Esophagus muscularis mucosa (tissue), 4 donors: ENCODE data around the gene ADGRB3. TPM values are rescaled to one million over a fixed set of nuclear protein-coding genes. Genes with fewer than 3 reads are reported as not detected.

Experiments
- DNase-seq: peaks from one replicate; pipeline ENCODE4 v3.0.0-alpha.2; 2017; ENCODE audit errors: extremely low spot score
- H3K27ac ChIP-seq, 4 donors: fragments of 200-600 bp; sonication (generic); replicated peaks in 1 of 4; 1 replicate in 3 of 4; 2 replicates in 1 of 4; pipeline ENCODE4 v1.5.1; 2016 to 2019; ENCODE audit warnings: mild to moderate bottlenecking in 1 of 4
- H3K27me3 ChIP-seq, 4 donors: fragments of 200-600 bp; sonication (generic); one replicate each; pipeline versions ENCODE4 v1.5.1 to v1.6.0; 2016 to 2019
- H3K36me3 ChIP-seq, 4 donors: fragments of 200-600 bp; sonication (generic); one replicate each; pipeline ENCODE4 v1.5.1; 2016 to 2019
- H3K4me1 ChIP-seq, 4 donors: fragments of 200-600 bp; sonication (generic); one replicate each; pipeline ENCODE4 v1.5.1; 2016 to 2019
- H3K4me3 ChIP-seq, 4 donors: fragments of 200-600 bp; sonication (generic); 1 replicate in 2 of 4; 2 replicates in 2 of 4; pipeline ENCODE4 v1.5.1; 2016 to 2019; ENCODE audit warnings: mild to moderate bottlenecking in 4 of 4, moderate library complexity in 1 of 4
- H3K9me3 ChIP-seq, 4 donors: fragments of 200-600 bp; sonication (generic); 1 replicate in 3 of 4; 2 replicates in 1 of 4; pipeline ENCODE4 v1.5.1; 2016 to 2019
- EP300 ChIP-seq: sonication (generic); formaldehyde crosslinking; IDR thresholded peaks from one replicate; pipeline ENCODE4 v1.6.1; 2017; ENCODE audit warnings: antibody characterized with exemption
- POLR2A ChIP-seq: fragments of 450-650 bp; IDR thresholded peaks from one replicate; pipeline ENCODE4 v1.6.1; 2017; ENCODE audit warnings: antibody characterized with exemption, moderate library complexity, mild to moderate bottlenecking, low read depth
- POLR2AphosphoS5 ChIP-seq, 2 donors: sonication (generic); formaldehyde crosslinking; IDR thresholded peaks; one replicate each; pipeline ENCODE4 v1.6.1; 2017; ENCODE audit warnings: antibody characterized with exemption in 2 of 2
- WGBS: methylation state at CpG from one replicate; pipeline ENCODE4 v1.1.5; 2018; 5-methylcytosine and 5-hydroxymethylcytosine counted together
- intact Hi-C: fragments of 100-400 bp; cut with DNase I; formaldehyde crosslinking; loops from one replicate; pipeline ENCODE4 v1.15.1; 2023
- total RNA-seq, 4 donors: library from RNA; depleted of rRNA; stranded (reverse); fragments of >200 nt; gene quantifications; one replicate each; pipeline versions ENCODE4 v1.1.0 to v1.2.1, GENCODE V29; 2016
- TF ChIP-seq, protein P1 (sequence below), 3 experiments: fragments of 200-600 bp in 2 of 3; fragments of 450-650 bp in 1 of 3; sonication (generic) in 2 of 3; IDR thresholded peaks; one replicate each; pipeline ENCODE4 v1.5.1; 2017 to 2019; ENCODE audit warnings: antibody characterized with exemption in 3 of 3, mild to moderate bottlenecking in 2 of 3, moderate library complexity in 1 of 3

ADGRB3 gene
- total RNA-seq, 4 donors from 2014 or later = 4.9 to 6.3 (median 5.8) TPM

- no peak overlapping the region for H3K27ac ChIP-seq
- no peak for DNase-seq
- 91% methylated on average over 5 of the region's 5 CpGs for WGBS
- H3K27me3 ChIP-seq = no peaks in the 10 kb centered on the region
- H3K9me3 ChIP-seq = no peaks in the 10 kb centered on the region
- no peak overlapping the region for H3K4me3 ChIP-seq
- H3K36me3 ChIP-seq = no peaks in the 10 kb centered on the region
- intact Hi-C loops = no loop called here
- no peak for TF ChIP-seq POLR2A
- TF ChIP-seq, protein P1, sequence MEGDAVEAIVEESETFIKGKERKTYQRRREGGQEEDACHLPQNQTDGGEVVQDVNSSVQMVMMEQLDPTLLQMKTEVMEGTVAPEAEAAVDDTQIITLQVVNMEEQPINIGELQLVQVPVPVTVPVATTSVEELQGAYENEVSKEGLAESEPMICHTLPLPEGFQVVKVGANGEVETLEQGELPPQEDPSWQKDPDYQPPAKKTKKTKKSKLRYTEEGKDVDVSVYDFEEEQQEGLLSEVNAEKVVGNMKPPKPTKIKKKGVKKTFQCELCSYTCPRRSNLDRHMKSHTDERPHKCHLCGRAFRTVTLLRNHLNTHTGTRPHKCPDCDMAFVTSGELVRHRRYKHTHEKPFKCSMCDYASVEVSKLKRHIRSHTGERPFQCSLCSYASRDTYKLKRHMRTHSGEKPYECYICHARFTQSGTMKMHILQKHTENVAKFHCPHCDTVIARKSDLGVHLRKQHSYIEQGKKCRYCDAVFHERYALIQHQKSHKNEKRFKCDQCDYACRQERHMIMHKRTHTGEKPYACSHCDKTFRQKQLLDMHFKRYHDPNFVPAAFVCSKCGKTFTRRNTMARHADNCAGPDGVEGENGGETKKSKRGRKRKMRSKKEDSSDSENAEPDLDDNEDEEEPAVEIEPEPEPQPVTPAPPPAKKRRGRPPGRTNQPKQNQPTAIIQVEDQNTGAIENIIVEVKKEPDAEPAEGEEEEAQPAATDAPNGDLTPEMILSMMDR (IDR thresholded peaks at IDR 0.05) = no peak
- no peak for TF ChIP-seq POLR2AphosphoS5 (IDR thresholded peaks at IDR 0.05)
- no peak for TF ChIP-seq EP300
- peaks cover 0 to 2% (median under 1%) of the 10 kb centered on the region in 4 donors for H3K4me1 ChIP-seq
These were observed 703.5 kb downstream of the ADGRB3 start for GRCh38 chr6:69338431-69339162.

DNA sequence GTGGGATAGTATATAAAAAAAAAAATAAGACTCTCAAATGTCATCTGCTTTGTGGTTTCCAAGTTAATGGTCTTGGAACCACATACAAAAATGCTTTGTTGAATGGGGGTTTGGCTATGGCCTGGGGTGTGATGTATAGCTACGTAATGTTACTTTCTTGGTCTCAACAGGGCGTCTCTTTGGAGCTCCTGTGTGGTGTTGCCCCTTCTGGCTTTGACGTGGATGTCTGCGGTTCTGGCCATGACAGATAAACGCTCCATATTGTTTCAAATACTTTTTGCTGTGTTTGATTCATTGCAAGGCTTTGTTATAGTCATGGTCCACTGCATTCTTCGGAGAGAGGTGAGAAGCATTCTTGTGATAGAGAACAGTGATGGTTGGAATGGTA lies 704.1 kb downstream of the ADGRB3 start:
- Histone ChIP-seq H3K9me3 (no peaks in the 10 kb centered on the region), H3K4me3 (no peak overlapping the region), H3K36me3 (no peaks in the 10 kb centered on the region), H3K27ac (no peak overlapping the region), H3K4me1 (peaks cover 0 to 7% (median 3%) of the 10 kb centered on the region in 4 donors), H3K27me3 (no peaks in the 10 kb centered on the region)
- DNase-seq = no peak
- intact Hi-C loops = no loop called here
- WGBS = 62% methylated on average over 6 of the region's 6 CpGs
- TF ChIP-seq POLR2AphosphoS5 (IDR thresholded peaks at IDR 0.05) = no peak
- no peak for TF ChIP-seq POLR2A
- TF ChIP-seq, protein P1 (IDR thresholded peaks at IDR 0.05) = no peak
- TF ChIP-seq EP300 = no peak

- peaks cover 0 to 10% (median 4%) of the 10 kb centered on the region in 4 donors for H3K4me1 ChIP-seq
These were observed 705.1 kb downstream of the ADGRB3 start for GRCh38 chr6:69340196-69340595.

GRCh38 chr6:69343851-69344250 lies 708.8 kb downstream of the ADGRB3 start:
- H3K9me3 ChIP-seq = no peaks in the 10 kb centered on the region
- 28% methylated on average over 2 of the region's 2 CpGs for WGBS
- intact Hi-C loops = no loop called here
- no peaks in the 10 kb centered on the region for H3K36me3 ChIP-seq
- H3K4me3 ChIP-seq = no peak overlapping the region
- H3K27me3 ChIP-seq = no peaks in the 10 kb centered on the region
- TF ChIP-seq POLR2A (no peak), EP300 (no peak), POLR2AphosphoS5 (IDR thresholded peaks at IDR 0.05) (no peak)
- TF ChIP-seq, protein P1 (IDR thresholded peaks at IDR 0.05) = no peak
- no peak overlapping the region for H3K27ac ChIP-seq
- DNase-seq = no peak
- H3K4me1 ChIP-seq = peaks cover 0 to 10% (median 4%) of the 10 kb centered on the region in 4 donors

More at GRCh38 chr6:69340196-69340595, 705.1 kb downstream of the ADGRB3 start:
- H3K27me3 ChIP-seq = no peaks in the 10 kb centered on the region
- WGBS = 100% methylated on average over 1 of the region's 1 CpG
- DNase-seq = no peak
- no peak overlapping the region for H3K27ac ChIP-seq
- H3K4me3 ChIP-seq = no peak overlapping the region
- TF ChIP-seq POLR2A (no peak), EP300 (no peak), POLR2AphosphoS5 (IDR thresholded peaks at IDR 0.05) (no peak)
- TF ChIP-seq, protein P1 (IDR thresholded peaks at IDR 0.05) = no peak
- H3K9me3 ChIP-seq = no peaks in the 10 kb centered on the region
- no peaks in the 10 kb centered on the region for H3K36me3 ChIP-seq
- intact Hi-C loops = no loop called here
